ENCODE measurements around the gene HS3ST4.

DNA sequence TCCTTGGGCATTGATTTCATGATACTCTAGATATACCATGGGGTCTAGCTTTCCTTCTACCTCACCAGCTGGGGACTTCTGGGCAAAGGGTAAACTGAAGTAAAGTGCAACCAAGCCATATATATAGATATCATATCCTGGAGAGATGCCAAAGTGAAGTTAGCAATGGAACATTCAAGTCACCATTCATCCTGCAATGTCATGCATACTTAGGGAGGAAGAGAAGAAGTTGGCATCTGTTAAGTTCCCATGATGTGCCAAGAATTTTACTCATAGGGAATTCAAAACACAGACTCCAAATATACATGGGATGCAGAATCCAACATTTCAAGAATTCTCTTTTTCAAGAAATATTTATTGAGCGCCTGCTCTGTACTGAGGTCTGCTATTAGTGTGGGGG is 399.8 kb downstream of the HS3ST4 start:
- TF ChIP-seq, protein P1, sequence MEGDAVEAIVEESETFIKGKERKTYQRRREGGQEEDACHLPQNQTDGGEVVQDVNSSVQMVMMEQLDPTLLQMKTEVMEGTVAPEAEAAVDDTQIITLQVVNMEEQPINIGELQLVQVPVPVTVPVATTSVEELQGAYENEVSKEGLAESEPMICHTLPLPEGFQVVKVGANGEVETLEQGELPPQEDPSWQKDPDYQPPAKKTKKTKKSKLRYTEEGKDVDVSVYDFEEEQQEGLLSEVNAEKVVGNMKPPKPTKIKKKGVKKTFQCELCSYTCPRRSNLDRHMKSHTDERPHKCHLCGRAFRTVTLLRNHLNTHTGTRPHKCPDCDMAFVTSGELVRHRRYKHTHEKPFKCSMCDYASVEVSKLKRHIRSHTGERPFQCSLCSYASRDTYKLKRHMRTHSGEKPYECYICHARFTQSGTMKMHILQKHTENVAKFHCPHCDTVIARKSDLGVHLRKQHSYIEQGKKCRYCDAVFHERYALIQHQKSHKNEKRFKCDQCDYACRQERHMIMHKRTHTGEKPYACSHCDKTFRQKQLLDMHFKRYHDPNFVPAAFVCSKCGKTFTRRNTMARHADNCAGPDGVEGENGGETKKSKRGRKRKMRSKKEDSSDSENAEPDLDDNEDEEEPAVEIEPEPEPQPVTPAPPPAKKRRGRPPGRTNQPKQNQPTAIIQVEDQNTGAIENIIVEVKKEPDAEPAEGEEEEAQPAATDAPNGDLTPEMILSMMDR (IDR thresholded peaks at IDR 0.05), result no peak
- no peak for TF ChIP-seq POLR2A (IDR thresholded peaks at IDR 0.05)
